Activated CD8-positive, alpha-beta memory T cell treated with anti-CD3 and anti-CD28 coated beads, Interleukin-2, amount 10 ng/mL, durations not matched to agents 7 days and 5 days (primary cell): Measurements from ENCODE around the gene ZNF512B. TPM values are rescaled to one million over a fixed set of nuclear protein-coding genes. Genes with fewer than 3 reads are reported as not detected.
"Not testable (repeated sequence)": the region's sequence is repeated elsewhere in the genome, so short reads cannot be mapped to it uniquely, and the experiment has no call there.

Experiments used
- ATAC-seq: fragments of 150-1000 bp; cut with Tn5 transposase; one replicate; pipeline ENCODE4 v1.10.0; 2021; ENCODE audit warnings: moderate library complexity
- CTCF ChIA-PET: fragments of 350-600 bp; sonication (Branson Sonifier 250); formaldehyde crosslinking; loops from one replicate; lab custom pipeline; 2021; ENCODE audit warnings: antibody characterized with exemption; lab: Charles Lee
- DNase-seq: peaks from one replicate; pipeline ENCODE4 v3.0.0-alpha.2; 2020
- H3K27ac Mint-ChIP-seq: one replicate; pipeline ENCODE4 v1.8.0; 2021; ENCODE audit warnings: mild to moderate bottlenecking, mixed read lengths
- H3K27me3 Mint-ChIP-seq: one replicate; pipeline ENCODE4 v1.8.0; 2021; ENCODE audit warnings: mixed read lengths
- H3K36me3 Mint-ChIP-seq: one replicate; pipeline ENCODE4 v1.8.0; 2021; ENCODE audit warnings: mild to moderate bottlenecking, mixed read lengths
- H3K4me1 Mint-ChIP-seq: one replicate; pipeline ENCODE4 v1.8.0; 2021; ENCODE audit warnings: mixed read lengths
- H3K4me3 Mint-ChIP-seq: one replicate; pipeline ENCODE4 v1.8.0; 2021; ENCODE audit warnings: mild to moderate bottlenecking, moderate library complexity, mixed read lengths
- H3K9me3 Mint-ChIP-seq: one replicate; pipeline ENCODE4 v1.8.0; 2022; ENCODE audit warnings: low read depth, mixed read lengths
- total RNA-seq, 2 experiments: library from RNA; stranded (reverse); gene quantifications; one replicate each; pipeline ENCODE4 v1.2.3, GENCODE V29; 2021

ZNF512B gene
- total RNA-seq, 2 experiments from 2014 or later: 13.5 to 18.2 TPM

GRCh38 chr20:63974402-63975200 lies 4.9 kb upstream of the ZNF512B start:
- Mint-ChIP-seq H3K27me3 (peaks cover 3% of the 10 kb centered on the region), H3K4me3 (no peak overlapping the region), H3K9me3 (no peaks in the 10 kb centered on the region), H3K36me3 (peaks cover 17% of the 10 kb centered on the region), H3K4me1 (peaks cover 40% of the 10 kb centered on the region), H3K27ac (peak overlapping the region; percentile 70)
- DNase-seq (peak; percentile 40), ATAC-seq (no peak)
- CTCF ChIA-PET: interaction anchor here (0.6 to 4.7 kb wide), 35 partner anchors 8 to 454 kb away, joined by 3 to 56 read pairs (median 4); partner anchors contain the start of genes C20orf204, LIME1, PPDPF and PTK6

GRCh38 chr20:63973636-63974401 lies 4.1 kb upstream of the ZNF512B start:
- peak; percentile 80 for DNase-seq
- peak; percentile 40 for ATAC-seq
- peaks cover 42% of the 10 kb centered on the region for H3K4me1 Mint-ChIP-seq
- H3K36me3 Mint-ChIP-seq: peaks cover 17% of the 10 kb centered on the region
- CTCF ChIA-PET: interaction anchor here (0.6 to 4.7 kb wide), 36 partner anchors 9 to 478 kb away, joined by 3 to 56 read pairs (median 4); partner anchors contain the start of genes C20orf204, LIME1, PPDPF and PTK6
- H3K4me3 Mint-ChIP-seq: no peak overlapping the region
- peak overlapping the region; percentile 70 for H3K27ac Mint-ChIP-seq
- H3K27me3 Mint-ChIP-seq: peaks cover 3% of the 10 kb centered on the region
- no peaks in the 10 kb centered on the region for H3K9me3 Mint-ChIP-seq

- ATAC-seq: no peak
- Mint-ChIP-seq H3K27me3 (peaks cover 3% of the 10 kb centered on the region), H3K4me1 (peaks cover 45% of the 10 kb centered on the region), H3K27ac (no peak overlapping the region), H3K4me3 (no peak overlapping the region), H3K9me3 (no peaks in the 10 kb centered on the region), H3K36me3 (peaks cover 17% of the 10 kb centered on the region)
- CTCF ChIA-PET: interaction anchor here (1.0 to 4.7 kb wide), 25 partner anchors 9 to 477 kb away, joined by 3 to 56 read pairs (median 5); partner anchors contain the start of genes C20orf204, LIME1, PPDPF and PTK6
- DNase-seq: no peak
These were observed 3.4 kb upstream of the ZNF512B start for GRCh38 chr20:63973160-63973479.

GRCh38 chr20:63972312-63973159 lies 2.8 kb upstream of the ZNF512B start:
- peaks cover 3% of the 10 kb centered on the region for H3K27me3 Mint-ChIP-seq
- no peak for ATAC-seq
- H3K4me3 Mint-ChIP-seq: no peak overlapping the region
- H3K9me3 Mint-ChIP-seq: no peaks in the 10 kb centered on the region
- CTCF ChIA-PET: interaction anchor here (1.0 to 4.7 kb wide), 11 partner anchors 9 to 476 kb away, joined by 3 to 56 read pairs (median 5); partner anchors contain the start of genes PTK6, RGS19, TPD52L2 and UCKL1
- peaks cover 40% of the 10 kb centered on the region for H3K4me1 Mint-ChIP-seq
- no peak overlapping the region for H3K27ac Mint-ChIP-seq
- no peak for DNase-seq
- H3K36me3 Mint-ChIP-seq: peaks cover 17% of the 10 kb centered on the region

- not testable (repeated sequence) for ATAC-seq, H3K9me3 Mint-ChIP-seq, H3K4me3 Mint-ChIP-seq, H3K27ac Mint-ChIP-seq, H3K27me3 Mint-ChIP-seq, DNase-seq
- Mint-ChIP-seq H3K4me1 (peaks cover 34% of the 10 kb centered on the region), H3K36me3 (peaks cover 19% of the 10 kb centered on the region)
- CTCF ChIA-PET: interaction anchor here (1.0 to 4.7 kb wide), 3 partner anchors 10 to 67 kb away, joined by 3 to 56 read pairs (median 3); partner anchors contain the start of gene UCKL1
These were observed 2.2 kb upstream of the ZNF512B start for GRCh38 chr20:63971960-63972311.

- ATAC-seq: no peak
- DNase-seq: no peak
- Mint-ChIP-seq H3K4me1 (peaks cover 25% of the 10 kb centered on the region), H3K4me3 (peak overlapping the region; percentile 54), H3K27me3 (peaks cover 3% of the 10 kb centered on the region), H3K9me3 (peaks cover 2% of the 10 kb centered on the region), H3K27ac (no peak overlapping the region), H3K36me3 (peaks cover 20% of the 10 kb centered on the region)
- CTCF ChIA-PET: interaction anchor here (1.6 kb wide), 1 partner anchor 10 kb away, joined by 4 read pairs; no protein-coding TSS in a partner anchor
These were observed 1.1 kb upstream of the ZNF512B start for GRCh38 chr20:63970714-63971431.

GRCh38 chr20:63968928-63969760 lies 586 bp downstream of the ZNF512B start:
- Mint-ChIP-seq H3K27me3 (peaks cover 3% of the 10 kb centered on the region), H3K36me3 (peaks cover 17% of the 10 kb centered on the region), H3K4me1 (peaks cover 20% of the 10 kb centered on the region), H3K4me3 (peak overlapping the region; percentile 68), H3K9me3 (peaks cover 2% of the 10 kb centered on the region), H3K27ac (peak overlapping the region; percentile 65)
- ATAC-seq (peak; percentile 21), DNase-seq (peak; percentile 45)
- CTCF ChIA-PET: interaction anchor here (1.0 to 2.2 kb wide), 5 partner anchors 11 to 473 kb away, joined by 3 to 9 read pairs (median 6); partner anchors contain the start of genes PRPF6, PTK6, SAMD10 and UCKL1

GRCh38 chr20:63968136-63968927 lies 1.4 kb downstream of the ZNF512B start:
- Mint-ChIP-seq H3K4me1 (peaks cover 14% of the 10 kb centered on the region), H3K27ac (no peak overlapping the region), H3K27me3 (peaks cover 3% of the 10 kb centered on the region), H3K4me3 (peak overlapping the region; percentile 68), H3K9me3 (peaks cover 2% of the 10 kb centered on the region), H3K36me3 (peaks cover 14% of the 10 kb centered on the region)
- CTCF ChIA-PET: interaction anchor here (1.0 to 2.2 kb wide), 5 partner anchors 12 to 472 kb away, joined by 3 to 9 read pairs (median 6); partner anchors contain the start of genes PRPF6, PTK6, SAMD10 and UCKL1
- ATAC-seq (no peak), DNase-seq (no peak)

- Mint-ChIP-seq H3K36me3 (peaks cover 13% of the 10 kb centered on the region), H3K27ac (no peak overlapping the region), H3K27me3 (peaks cover 3% of the 10 kb centered on the region), H3K9me3 (peaks cover 2% of the 10 kb centered on the region), H3K4me3 (no peak overlapping the region), H3K4me1 (peaks cover 13% of the 10 kb centered on the region)
- ATAC-seq: no peak
- no peak for DNase-seq
- CTCF ChIA-PET: interaction anchor here (1.5 to 2.2 kb wide), 5 partner anchors 10 to 471 kb away, joined by 3 to 9 read pairs (median 6); partner anchors contain the start of genes PRPF6, SAMD10 and UCKL1
These were observed 2.2 kb downstream of the ZNF512B start for GRCh38 chr20:63967330-63968135.

GRCh38 chr20:63966944-63967322 lies 2.8 kb downstream of the ZNF512B start:
- Mint-ChIP-seq H3K27ac (no peak overlapping the region), H3K4me1 (peaks cover 13% of the 10 kb centered on the region), H3K36me3 (peaks cover 15% of the 10 kb centered on the region), H3K4me3 (no peak overlapping the region), H3K9me3 (peaks cover 2% of the 10 kb centered on the region), H3K27me3 (peaks cover 3% of the 10 kb centered on the region)
- CTCF ChIA-PET: interaction anchor here (1.5 to 2.2 kb wide), 2 partner anchors 11 kb away, joined by 3 to 6 read pairs; partner anchors contain the start of gene UCKL1
- DNase-seq (no peak), ATAC-seq (no peak)
